HG02798 (cell line): ENCODE data around the gene PCDH15.
"Not testable (repeated sequence)": the region's sequence is repeated elsewhere in the genome, so short reads cannot be mapped to it uniquely, and the experiment has no call there.

Source experiments
- ATAC-seq: cut with Tn5 transposase; IDR thresholded peaks from one replicate; pipeline ENCODE4 v1.9.1; 2021; ENCODE audit warnings: mild to moderate bottlenecking; ENCODE audit not compliant: unreplicated experiment, poor library complexity

PCDH15 gene

DNA sequence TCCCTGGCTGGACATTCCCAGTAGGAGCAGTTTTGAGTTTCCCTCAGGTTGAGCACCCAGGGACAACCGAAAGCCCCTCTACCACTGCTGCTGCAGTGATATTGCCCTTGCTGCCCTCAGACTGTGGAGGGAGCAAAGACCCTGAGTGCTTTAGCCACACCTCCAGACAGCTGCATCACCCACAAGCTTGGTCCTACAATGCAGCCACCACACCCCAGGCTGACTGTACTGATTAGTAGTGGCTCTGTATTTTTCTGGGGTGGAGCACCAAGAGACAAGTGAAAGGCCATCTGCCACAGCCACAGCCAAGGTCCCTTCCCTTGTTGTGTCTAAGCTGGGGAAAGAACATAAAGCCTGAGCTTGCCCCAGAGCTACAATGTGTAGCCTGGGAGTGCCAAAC is 789.9 kb downstream of the PCDH15 start:
- no peak for ATAC-seq

- no peak for ATAC-seq
Observed at GRCh38 chr10:54010337-54010933, 790.6 kb downstream of the PCDH15 start.

GRCh38 chr10:54009672-54010071 is 791.4 kb downstream of the PCDH15 start:
- no peak for ATAC-seq

- ATAC-seq: no peak
Observed at GRCh38 chr10:54002077-54002476, 799.0 kb downstream of the PCDH15 start.

GRCh38 chr10:53997953-53998352 is 803.1 kb downstream of the PCDH15 start:
- no peak for ATAC-seq

DNA sequence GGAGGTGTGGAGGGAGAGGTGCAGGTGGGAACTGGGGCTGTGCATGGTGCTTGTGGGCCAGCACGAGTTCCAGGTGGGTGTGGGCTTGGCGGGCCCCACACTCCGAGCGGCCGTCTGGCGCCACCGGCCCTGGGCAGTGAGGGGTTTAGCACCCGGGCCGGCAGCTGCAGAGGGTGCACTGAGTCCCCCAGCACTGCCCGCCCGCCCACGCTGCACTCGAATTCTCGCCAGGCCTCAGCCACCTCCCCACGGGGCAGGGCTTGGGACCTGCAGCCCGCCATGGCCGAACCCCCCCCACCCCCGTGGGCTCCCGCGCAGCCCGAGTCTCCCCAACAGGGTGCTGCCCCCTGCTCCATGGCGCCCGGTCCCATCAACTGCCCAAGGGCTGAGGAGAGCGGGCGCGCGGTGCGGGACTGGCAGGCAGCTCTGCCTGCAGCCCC is 810.2 kb downstream of the PCDH15 start:
- ATAC-seq: no peak

GRCh38 chr10:53983431-53983830 is 817.6 kb downstream of the PCDH15 start:
- no peak for ATAC-seq

DNA sequence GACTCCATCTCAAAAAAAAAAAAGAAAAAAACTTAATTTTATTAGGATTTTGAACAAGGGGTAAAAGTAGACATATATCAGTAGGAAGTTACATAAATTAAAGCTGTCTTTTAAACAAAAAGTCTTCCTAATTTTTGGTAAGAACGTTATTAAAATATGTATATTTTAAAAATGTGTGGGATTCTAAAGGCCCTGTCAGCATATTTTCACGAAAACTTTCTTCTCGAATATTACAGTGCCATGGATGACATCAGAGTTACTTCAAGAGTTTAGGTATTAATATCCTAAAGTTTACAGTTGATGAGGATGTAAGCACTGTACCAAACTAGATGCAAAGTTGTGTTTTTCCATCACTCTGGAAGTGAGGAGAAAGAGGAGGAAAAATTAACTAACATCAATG is 820.8 kb downstream of the PCDH15 start:
- ATAC-seq: no peak

DNA sequence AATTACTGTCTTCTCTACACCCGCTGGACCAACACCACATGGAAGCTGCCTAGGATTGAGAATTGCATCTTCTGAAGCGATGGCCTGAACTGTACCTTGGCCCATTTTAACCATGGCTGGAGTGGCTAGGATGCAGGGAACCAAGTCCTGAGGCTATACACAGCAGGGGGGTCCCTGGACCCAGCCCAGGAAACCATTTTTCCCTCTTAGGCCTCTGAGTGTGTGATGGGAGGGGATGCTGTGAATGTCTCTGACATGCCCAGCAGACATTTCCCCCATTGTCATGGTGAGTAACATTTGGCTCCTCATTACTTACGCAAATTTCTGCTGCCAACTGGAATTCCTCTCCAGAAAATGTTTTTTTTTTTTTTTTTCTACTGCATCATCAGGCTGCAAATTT is 822.7 kb downstream of the PCDH15 start:
- ATAC-seq: no peak

GRCh38 chr10:53977267-53977666 is 823.8 kb downstream of the PCDH15 start:
- ATAC-seq: no peak

- no peak for ATAC-seq
Observed at GRCh38 chr10:53957401-53957800, 843.6 kb downstream of the PCDH15 start.

- no peak for ATAC-seq
Observed at GRCh38 chr10:53955091-53955490, 845.9 kb downstream of the PCDH15 start.

- ATAC-seq: no peak
Observed at GRCh38 chr10:53952698-53953630, 848.1 kb downstream of the PCDH15 start.

DNA sequence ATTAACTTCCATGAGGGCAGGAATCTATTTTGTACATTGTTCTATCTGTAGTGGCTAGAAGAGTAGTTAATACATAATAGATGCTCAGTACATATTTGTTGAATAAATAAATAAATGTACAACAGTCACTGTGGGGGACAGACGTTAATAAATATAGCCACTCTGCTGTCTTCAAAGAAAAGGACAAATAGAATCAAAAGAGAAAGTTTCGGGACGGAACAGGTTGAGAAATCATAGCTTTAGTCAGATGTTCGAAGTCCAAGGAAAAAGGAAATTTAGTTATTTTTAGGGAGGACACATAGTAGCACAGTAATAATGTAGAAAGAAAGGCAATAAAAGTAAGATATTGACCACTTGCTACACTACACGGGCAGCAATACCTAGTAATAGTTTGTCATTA is 861.4 kb downstream of the PCDH15 start:
- ATAC-seq: no peak

DNA sequence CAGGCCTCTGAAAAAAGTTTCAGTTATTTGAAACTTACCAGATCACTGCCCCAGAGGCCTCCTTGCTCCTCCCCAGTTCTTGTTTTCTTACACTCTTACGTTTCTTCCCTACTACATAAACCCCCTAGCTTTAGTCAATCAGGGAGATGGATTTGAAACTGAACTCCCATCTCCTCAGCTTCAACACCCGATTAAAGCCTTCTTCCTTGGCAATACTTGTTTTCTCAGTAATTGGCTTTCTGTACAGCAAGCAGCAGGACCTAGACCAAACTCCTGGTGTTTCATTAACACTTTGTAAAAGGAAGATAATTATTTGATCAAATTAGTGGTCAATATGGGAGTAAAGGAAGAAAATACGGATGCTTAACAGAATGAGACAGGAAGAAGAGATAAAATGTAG is 870.4 kb downstream of the PCDH15 start:
- ATAC-seq: no peak

GRCh38 chr10:53924051-53924700 is 876.9 kb downstream of the PCDH15 start:
- not testable (repeated sequence) for ATAC-seq

GRCh38 chr10:53918755-53919154 is 882.3 kb downstream of the PCDH15 start:
- ATAC-seq: no peak

- ATAC-seq: no peak
Observed at GRCh38 chr10:53909791-53910190, 891.2 kb downstream of the PCDH15 start.

GRCh38 chr10:53904506-53905241 is 896.4 kb downstream of the PCDH15 start:
- ATAC-seq: no peak

GRCh38 chr10:53903756-53904155 is 897.3 kb downstream of the PCDH15 start:
- ATAC-seq: no peak
